ENCODE measurements around the gene ALDH1A2. TPM values are rescaled to one million over a fixed set of nuclear protein-coding genes. Genes with fewer than 3 reads are reported as not detected.

ALDH1A2 gene
- polyA plus RNA-seq, 2 donors = 0.24 to 0.27 TPM

GRCh38 chr15:58074452-58074851 lies 8.9 kb upstream of the ALDH1A2 start:
- Histone ChIP-seq H3K4me3 (ENCODE audit: low read depth in 1 of 2, low read length in 2 of 2) (no peak overlapping the region), H3K27ac (ENCODE audit: low read depth in 2 of 2, low read length in 1 of 2) (no peak overlapping the region), H3K27me3 (ENCODE audit: control insufficient read depth in 1 of 2, insufficient read depth in 2 of 2, low read length in 2 of 2) (no peaks in the 10 kb centered on the region), H3K9me3 (ENCODE audit: control insufficient read depth in 2 of 2, insufficient read depth in 1 of 2, low read depth in 1 of 2, low read length in 1 of 2) (no peaks in the 10 kb centered on the region), H3K36me3 (ENCODE audit: control insufficient read depth in 2 of 2, insufficient read depth in 2 of 2, low read length in 1 of 2) (no peaks in the 10 kb centered on the region), H3K4me1 (ENCODE audit: control insufficient read depth in 2 of 2, insufficient read depth in 2 of 2, low read length in 1 of 2) (no peaks in the 10 kb centered on the region)
- 86 to 87% methylated on average over 2 of the region's 2 CpGs for WGBS, 2 donors

GRCh38 chr15:58070801-58071418 lies 5.4 kb upstream of the ALDH1A2 start:
- peaks cover 0 to 3% of the 10 kb centered on the region in 2 donors for H3K27me3 ChIP-seq (ENCODE audit: control insufficient read depth in 1 of 2, insufficient read depth in 2 of 2, low read length in 2 of 2)
- 44 to 51% methylated on average over 7 of the region's 7 CpGs for WGBS, 2 donors

GRCh38 chr15:58069008-58069407 lies 3.5 kb upstream of the ALDH1A2 start:
- WGBS, 2 donors = 94 to 98% methylated on average over 5 of the region's 5 CpGs
- Histone ChIP-seq H3K27ac (ENCODE audit: low read depth in 2 of 2, low read length in 1 of 2) (no peak overlapping the region), H3K36me3 (ENCODE audit: control insufficient read depth in 2 of 2, insufficient read depth in 2 of 2, low read length in 1 of 2) (no peaks in the 10 kb centered on the region), H3K4me3 (ENCODE audit: low read depth in 1 of 2, low read length in 2 of 2) (no peak overlapping the region), H3K4me1 (ENCODE audit: control insufficient read depth in 2 of 2, insufficient read depth in 2 of 2, low read length in 1 of 2) (peaks cover 0 to 4% of the 10 kb centered on the region in 2 donors), H3K27me3 (ENCODE audit: control insufficient read depth in 1 of 2, insufficient read depth in 2 of 2, low read length in 2 of 2) (peaks cover 0 to 17% of the 10 kb centered on the region in 2 donors), H3K9me3 (ENCODE audit: control insufficient read depth in 2 of 2, insufficient read depth in 1 of 2, low read depth in 1 of 2, low read length in 1 of 2) (peaks cover 0 to 5% of the 10 kb centered on the region in 2 donors)

More at GRCh38 chr15:58070801-58071418, 5.4 kb upstream of the ALDH1A2 start:
- Histone ChIP-seq H3K9me3 (ENCODE audit: control insufficient read depth in 2 of 2, insufficient read depth in 1 of 2, low read depth in 1 of 2, low read length in 1 of 2) (no peaks in the 10 kb centered on the region), H3K4me3 (ENCODE audit: low read depth in 1 of 2, low read length in 2 of 2) (no peak overlapping the region), H3K4me1 (ENCODE audit: control insufficient read depth in 2 of 2, insufficient read depth in 2 of 2, low read length in 1 of 2) (peaks cover 0 to 2% of the 10 kb centered on the region in 2 donors), H3K27ac (ENCODE audit: low read depth in 2 of 2, low read length in 1 of 2) (no peak overlapping the region), H3K36me3 (ENCODE audit: control insufficient read depth in 2 of 2, insufficient read depth in 2 of 2, low read length in 1 of 2) (no peaks in the 10 kb centered on the region)

- WGBS, 2 donors = 8 to 11% methylated on average over 41 to 59 of the region's 59 CpGs
- Histone ChIP-seq H3K9me3 (ENCODE audit: control insufficient read depth in 2 of 2, insufficient read depth in 1 of 2, low read depth in 1 of 2, low read length in 1 of 2) (peaks cover 0 to 5% of the 10 kb centered on the region in 2 donors), H3K4me1 (ENCODE audit: control insufficient read depth in 2 of 2, insufficient read depth in 2 of 2, low read length in 1 of 2) (peaks cover 0 to 4% of the 10 kb centered on the region in 2 donors), H3K27me3 (ENCODE audit: control insufficient read depth in 1 of 2, insufficient read depth in 2 of 2, low read length in 2 of 2) (peaks cover 8 to 17% of the 10 kb centered on the region in 2 donors), H3K4me3 (ENCODE audit: low read depth in 1 of 2, low read length in 2 of 2) (peak overlapping the region; percentile 34 to 40), H3K36me3 (ENCODE audit: control insufficient read depth in 2 of 2, insufficient read depth in 2 of 2, low read length in 1 of 2) (no peaks in the 10 kb centered on the region), H3K27ac (ENCODE audit: low read depth in 2 of 2, low read length in 1 of 2) (no peak overlapping the region)
These were observed 744 bp upstream of the ALDH1A2 start for GRCh38 chr15:58066042-58066867.

GRCh38 chr15:58064980-58065444 lies 499 bp downstream of the ALDH1A2 start:
- WGBS, 2 donors = 11 to 13% methylated on average over 39 of the region's 39 CpGs
- no peak overlapping the region for H3K27ac ChIP-seq (ENCODE audit: low read depth in 2 of 2, low read length in 1 of 2)
- H3K4me1 ChIP-seq (ENCODE audit: control insufficient read depth in 2 of 2, insufficient read depth in 2 of 2, low read length in 1 of 2) = peaks cover 0 to 4% of the 10 kb centered on the region in 2 donors
- H3K27me3 ChIP-seq (ENCODE audit: control insufficient read depth in 1 of 2, insufficient read depth in 2 of 2, low read length in 2 of 2) = peaks cover 8 to 17% of the 10 kb centered on the region in 2 donors
- peaks cover 0 to 5% of the 10 kb centered on the region in 2 donors for H3K9me3 ChIP-seq (ENCODE audit: control insufficient read depth in 2 of 2, insufficient read depth in 1 of 2, low read depth in 1 of 2, low read length in 1 of 2)
- H3K36me3 ChIP-seq (ENCODE audit: control insufficient read depth in 2 of 2, insufficient read depth in 2 of 2, low read length in 1 of 2) = no peaks in the 10 kb centered on the region
- peak overlapping the region in 1 of 2 donors; percentile 40 for H3K4me3 ChIP-seq (ENCODE audit: low read depth in 1 of 2, low read length in 2 of 2)

- Histone ChIP-seq H3K4me1 (ENCODE audit: control insufficient read depth in 2 of 2, insufficient read depth in 2 of 2, low read length in 1 of 2) (peaks cover 0 to 4% of the 10 kb centered on the region in 2 donors), H3K27ac (ENCODE audit: low read depth in 2 of 2, low read length in 1 of 2) (no peak overlapping the region), H3K27me3 (ENCODE audit: control insufficient read depth in 1 of 2, insufficient read depth in 2 of 2, low read length in 2 of 2) (peaks cover 8 to 17% of the 10 kb centered on the region in 2 donors), H3K4me3 (ENCODE audit: low read depth in 1 of 2, low read length in 2 of 2) (peak overlapping the region in 1 of 2 donors; percentile 7), H3K36me3 (ENCODE audit: control insufficient read depth in 2 of 2, insufficient read depth in 2 of 2, low read length in 1 of 2) (no peaks in the 10 kb centered on the region), H3K9me3 (ENCODE audit: control insufficient read depth in 2 of 2, insufficient read depth in 1 of 2, low read depth in 1 of 2, low read length in 1 of 2) (peaks cover 0 to 5% of the 10 kb centered on the region in 2 donors)
- 28 to 33% methylated on average over 22 of the region's 22 CpGs for WGBS, 2 donors
These were observed 1.2 kb downstream of the ALDH1A2 start for GRCh38 chr15:58064082-58064979.

GRCh38 chr15:58063614-58064013 lies 1.9 kb downstream of the ALDH1A2 start:
- Histone ChIP-seq H3K27me3 (ENCODE audit: control insufficient read depth in 1 of 2, insufficient read depth in 2 of 2, low read length in 2 of 2) (peaks cover 8 to 17% of the 10 kb centered on the region in 2 donors), H3K36me3 (ENCODE audit: control insufficient read depth in 2 of 2, insufficient read depth in 2 of 2, low read length in 1 of 2) (no peaks in the 10 kb centered on the region), H3K4me1 (ENCODE audit: control insufficient read depth in 2 of 2, insufficient read depth in 2 of 2, low read length in 1 of 2) (peaks cover 0 to 4% of the 10 kb centered on the region in 2 donors), H3K9me3 (ENCODE audit: control insufficient read depth in 2 of 2, insufficient read depth in 1 of 2, low read depth in 1 of 2, low read length in 1 of 2) (peaks cover 0 to 5% of the 10 kb centered on the region in 2 donors), H3K4me3 (ENCODE audit: low read depth in 1 of 2, low read length in 2 of 2) (no peak overlapping the region), H3K27ac (ENCODE audit: low read depth in 2 of 2, low read length in 1 of 2) (no peak overlapping the region)
- WGBS, 2 donors = 61% methylated on average over 3 of the region's 3 CpGs

- 90 to 91% methylated on average over 4 of the region's 4 CpGs for WGBS, 2 donors
These were observed 2.5 kb downstream of the ALDH1A2 start for GRCh38 chr15:58062983-58063382.

GRCh38 chr15:58062175-58062574 lies 3.3 kb downstream of the ALDH1A2 start:
- peaks cover 0 to 5% of the 10 kb centered on the region in 2 donors for H3K9me3 ChIP-seq (ENCODE audit: control insufficient read depth in 2 of 2, insufficient read depth in 1 of 2, low read depth in 1 of 2, low read length in 1 of 2)
- H3K36me3 ChIP-seq (ENCODE audit: control insufficient read depth in 2 of 2, insufficient read depth in 2 of 2, low read length in 1 of 2) = no peaks in the 10 kb centered on the region
- H3K4me1 ChIP-seq (ENCODE audit: control insufficient read depth in 2 of 2, insufficient read depth in 2 of 2, low read length in 1 of 2) = peaks cover 0 to 4% of the 10 kb centered on the region in 2 donors
- H3K27me3 ChIP-seq (ENCODE audit: control insufficient read depth in 1 of 2, insufficient read depth in 2 of 2, low read length in 2 of 2) = peaks cover 8 to 17% of the 10 kb centered on the region in 2 donors
- WGBS, 2 donors = 61 to 64% methylated on average over 5 of the region's 5 CpGs
- no peak overlapping the region for H3K27ac ChIP-seq (ENCODE audit: low read depth in 2 of 2, low read length in 1 of 2)
- H3K4me3 ChIP-seq (ENCODE audit: low read depth in 1 of 2, low read length in 2 of 2) = no peak overlapping the region

More at GRCh38 chr15:58062983-58063382, 2.5 kb downstream of the ALDH1A2 start:
- Histone ChIP-seq H3K27me3 (ENCODE audit: control insufficient read depth in 1 of 2, insufficient read depth in 2 of 2, low read length in 2 of 2) (peaks cover 8 to 17% of the 10 kb centered on the region in 2 donors), H3K4me1 (ENCODE audit: control insufficient read depth in 2 of 2, insufficient read depth in 2 of 2, low read length in 1 of 2) (peaks cover 0 to 4% of the 10 kb centered on the region in 2 donors), H3K36me3 (ENCODE audit: control insufficient read depth in 2 of 2, insufficient read depth in 2 of 2, low read length in 1 of 2) (no peaks in the 10 kb centered on the region), H3K9me3 (ENCODE audit: control insufficient read depth in 2 of 2, insufficient read depth in 1 of 2, low read depth in 1 of 2, low read length in 1 of 2) (peaks cover 0 to 5% of the 10 kb centered on the region in 2 donors), H3K4me3 (ENCODE audit: low read depth in 1 of 2, low read length in 2 of 2) (no peak overlapping the region), H3K27ac (ENCODE audit: low read depth in 2 of 2, low read length in 1 of 2) (no peak overlapping the region)

All from esophagus (tissue), 2 donors.